Adrenal gland (tissue), 12 donors: ENCODE results near the gene USP34. TPM values are rescaled to one million over a fixed set of nuclear protein-coding genes. Genes with fewer than 3 reads are reported as not detected.

Experiments used
- DNase-seq, 7 donors: peaks; one replicate each; pipeline ENCODE4 v3.0.0-alpha.2; 2019 to 2020
- H3K27ac ChIP-seq, 5 donors: fragments of 200-600 bp; sonication (generic) in 4 of 5; 1 replicate in 3 of 5; 2 replicates in 2 of 5; pipeline versions ENCODE4 v1.5.1 to v1.8.0; 2016 to 2020; ENCODE audit warnings: mild to moderate bottlenecking in 1 of 5
- H3K27me3 ChIP-seq: fragments of 200-600 bp; 2 replicates; pipeline ENCODE4 v1.8.0; 2021
- H3K36me3 ChIP-seq, 2 donors: fragments of 200-600 bp; replicated peaks in 1 of 2; 1 replicate in 1 of 2; 2 replicates in 1 of 2; pipeline versions ENCODE4 v1.5.1 to v1.8.0; 2018 to 2022
- H3K4me1 ChIP-seq, 2 donors: fragments of 200-600 bp; replicated peaks in 1 of 2; 1 replicate in 1 of 2; 2 replicates in 1 of 2; pipeline versions ENCODE4 v1.5.1 to v1.8.0; 2018 to 2021
- H3K4me3 ChIP-seq, 4 donors: fragments of 200-600 bp; sonication (generic) in 3 of 4; one replicate each; pipeline ENCODE4 v1.5.1; 2016 to 2018
- H3K9me3 ChIP-seq, 3 donors: fragments of 200-600 bp; sonication (generic) in 1 of 3; replicated peaks in 1 of 3; 1 replicate in 2 of 3; 2 replicates in 1 of 3; pipeline versions ENCODE4 v1.5.1 to v1.8.0; 2016 to 2021
- POLR2A ChIP-seq, 2 donors: fragments of 450-650 bp; IDR thresholded peaks; one replicate each; pipeline ENCODE4 v1.6.1; 2017; ENCODE audit warnings: antibody characterized with exemption in 2 of 2, mild to moderate bottlenecking in 2 of 2, moderate library complexity in 1 of 2
- WGBS, 4 donors: extraction: QIAGEN DNeasy Blood & Tissue Kit in 2 of 4; methylation state at CpG; one replicate each; pipeline versions ENCODE4 v1.1.5 to v1.1.7; 2013 to 2017; 5-methylcytosine and 5-hydroxymethylcytosine counted together
- intact Hi-C, 2 donors: fragments of 100-400 bp; cut with DNase I; formaldehyde crosslinking; loops; one replicate each; pipeline versions ENCODE4 v1.14.1 to v1.15.0; 2022 to 2023
- polyA plus RNA-seq, 3 donors: library from polyadenylated mRNA; stranded (reverse); fragments of 200-250 nt in 2 of 3; fragments of 350-450 nt in 1 of 3; fragmentation: Illumina TruSeq in 1 of 3; extraction: RNeasy Lipid Tissue Mini Kit (QIAGEN cat#74804) in 1 of 3; gene quantifications; one replicate each; pipeline ENCODE4 v1.2.3, GENCODE V29; 2013 to 2014
- total RNA-seq, 9 donors: library from RNA; depleted of rRNA in 4 of 9; stranded (reverse); fragments of >200 nt in 4 of 9; fragments of 120-200 nt in 1 of 9; fragmentation: NEBNext Ultra II Directional in 1 of 9; extraction: Animal tissue kit (Norgen Biotek cat#: 25700) in 1 of 9; gene quantifications; one replicate each; pipeline versions ENCODE4 v1.1.0 to v1.2.4, GENCODE V29; 2013 to 2023
- TF ChIP-seq, protein P1 (sequence below), 6 experiments: fragments of 450-650 bp in 4 of 6; fragments of 200-600 bp in 2 of 6; sonication (generic) in 1 of 6; IDR thresholded peaks; 1 replicate in 5 of 6; 2 replicates in 1 of 6; pipeline versions ENCODE4 v1.5.1 to v1.8.0; 2016 to 2021; ENCODE audit warnings: antibody characterized with exemption in 6 of 6, mild to moderate bottlenecking in 2 of 6, moderate library complexity in 1 of 6
- donor health status: healthy with polysubstance abuse.
- donor health status: Bipolar disorder and iron deficiency.
- donor health status: DM: yes; HTN: yes; CAD: no.
- donor health status: DM: no; HTN: no; CAD: no.
- donor health status: DM: no; HTN: no; CAD: no.
- donor health status: DM: yes; HTN: yes; CAD: no.

The USP34 gene
- total and polyA plus RNA-seq, 12 donors, result 78.1 to 163 (median 99.2) TPM

DNA sequence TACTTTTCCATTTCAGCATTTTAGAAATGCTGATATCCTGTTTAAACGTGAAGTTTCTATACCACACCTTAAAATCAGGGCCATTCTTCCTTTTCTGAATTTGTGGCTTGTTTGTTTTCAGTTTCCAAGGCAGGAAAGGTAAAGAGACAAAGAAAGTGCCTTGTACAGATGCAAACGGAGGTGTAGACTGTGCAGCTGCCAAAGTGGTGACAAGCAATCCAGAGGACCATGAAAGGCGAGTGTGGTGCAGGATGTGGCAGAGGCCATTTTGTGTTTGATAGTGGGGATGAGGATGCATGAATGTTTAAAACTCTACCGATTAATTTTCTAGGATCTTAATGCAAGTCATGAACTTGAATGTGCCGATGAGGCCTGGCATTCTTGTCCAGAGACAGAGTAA, 308.2 kb downstream of the USP34 start:
- 87 to 93% (median 89%) methylated on average over 5 of the region's 5 CpGs for WGBS, 4 donors
- no peaks in the 10 kb centered on the region for H3K4me1 ChIP-seq
- H3K27me3 ChIP-seq, result no peaks in the 10 kb centered on the region
- no peak overlapping the region for H3K27ac ChIP-seq
- peak in 1 of 7 donors; percentile 1 for DNase-seq
- intact Hi-C loops, result no loop called here
- TF ChIP-seq, protein P1, sequence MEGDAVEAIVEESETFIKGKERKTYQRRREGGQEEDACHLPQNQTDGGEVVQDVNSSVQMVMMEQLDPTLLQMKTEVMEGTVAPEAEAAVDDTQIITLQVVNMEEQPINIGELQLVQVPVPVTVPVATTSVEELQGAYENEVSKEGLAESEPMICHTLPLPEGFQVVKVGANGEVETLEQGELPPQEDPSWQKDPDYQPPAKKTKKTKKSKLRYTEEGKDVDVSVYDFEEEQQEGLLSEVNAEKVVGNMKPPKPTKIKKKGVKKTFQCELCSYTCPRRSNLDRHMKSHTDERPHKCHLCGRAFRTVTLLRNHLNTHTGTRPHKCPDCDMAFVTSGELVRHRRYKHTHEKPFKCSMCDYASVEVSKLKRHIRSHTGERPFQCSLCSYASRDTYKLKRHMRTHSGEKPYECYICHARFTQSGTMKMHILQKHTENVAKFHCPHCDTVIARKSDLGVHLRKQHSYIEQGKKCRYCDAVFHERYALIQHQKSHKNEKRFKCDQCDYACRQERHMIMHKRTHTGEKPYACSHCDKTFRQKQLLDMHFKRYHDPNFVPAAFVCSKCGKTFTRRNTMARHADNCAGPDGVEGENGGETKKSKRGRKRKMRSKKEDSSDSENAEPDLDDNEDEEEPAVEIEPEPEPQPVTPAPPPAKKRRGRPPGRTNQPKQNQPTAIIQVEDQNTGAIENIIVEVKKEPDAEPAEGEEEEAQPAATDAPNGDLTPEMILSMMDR (IDR thresholded peaks at IDR 0.05), result no peak
- no peak for TF ChIP-seq POLR2A (IDR thresholded peaks at IDR 0.05)
- no peak overlapping the region for H3K4me3 ChIP-seq
- H3K9me3 ChIP-seq, result no peaks in the 10 kb centered on the region
- peaks cover 0 to 34% of the 10 kb centered on the region in 2 donors for H3K36me3 ChIP-seq

GRCh38 chr2:61161888-61162287, 309.0 kb downstream of the USP34 start, which contains the start of gene C2orf74:
TSS of gene C2orf74 (plus strand) at chr2:61162188. CDS start at chr2:61162515, 327 bp downstream.
- Histone ChIP-seq H3K27ac (no peak within 1 kb of the TSS), H3K4me3 (no peak within 1 kb of the TSS), H3K36me3 (peaks cover 0 to 34% of the 10 kb centered on the region in 2 donors), H3K9me3 (no peaks in the 10 kb centered on the region), H3K4me1 (no peaks in the 10 kb centered on the region), H3K27me3 (no peaks in the 10 kb centered on the region)
- no peak for TF ChIP-seq POLR2A (IDR thresholded peaks at IDR 0.05)
- TF ChIP-seq, protein P1 (IDR thresholded peaks at IDR 0.05), result no peak
- peak in 1 of 7 donors; percentile 36 for DNase-seq
- intact Hi-C loops, result no loop called here
- 95 to 97% (median 96%) methylated on average over 5 of the region's 5 CpGs for WGBS, 4 donors

DNA sequence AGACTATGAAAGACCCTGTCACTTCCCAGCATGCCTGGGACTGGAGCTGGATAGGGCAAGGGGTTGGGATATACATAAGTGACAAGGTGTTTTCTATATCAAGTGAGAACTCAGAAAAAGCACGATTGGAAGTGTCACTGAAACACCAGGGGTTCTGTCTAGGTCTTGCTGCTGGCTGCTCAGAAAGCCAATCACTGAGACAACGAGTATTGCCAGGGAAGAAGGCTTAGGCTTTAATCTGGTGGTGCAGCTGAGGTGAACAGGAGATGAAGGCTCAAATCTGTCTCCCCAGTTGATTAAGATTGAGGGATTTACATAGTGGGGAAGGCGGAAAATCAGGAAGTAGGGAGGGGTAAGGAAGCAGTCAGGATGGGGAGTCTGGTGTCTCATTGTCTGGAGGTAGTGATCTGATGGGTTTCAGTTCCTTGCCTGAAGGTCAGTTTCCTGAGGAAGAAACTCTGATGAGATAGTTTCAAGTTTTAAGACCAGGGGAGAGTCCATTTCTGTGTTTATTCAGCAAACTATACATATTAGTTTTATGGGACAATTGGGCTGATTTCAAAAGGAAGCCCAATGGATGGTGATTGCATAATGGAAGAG, 312.4 kb downstream of the USP34 start:
- Histone ChIP-seq H3K36me3 (peaks cover 0 to 1% of the 10 kb centered on the region in 2 donors), H3K9me3 (no peaks in the 10 kb centered on the region), H3K27ac (no peak overlapping the region), H3K27me3 (no peaks in the 10 kb centered on the region), H3K4me1 (no peaks in the 10 kb centered on the region), H3K4me3 (no peak overlapping the region)
- 68 to 80% (median 70%) methylated on average over 3 of the region's 3 CpGs for WGBS, 4 donors
- DNase-seq, result peak in 1 of 7 donors; percentile 21
- intact Hi-C loops, result no loop called here
- no peak for TF ChIP-seq POLR2A (IDR thresholded peaks at IDR 0.05)
- TF ChIP-seq, protein P1 (IDR thresholded peaks at IDR 0.05), result no peak

DNA sequence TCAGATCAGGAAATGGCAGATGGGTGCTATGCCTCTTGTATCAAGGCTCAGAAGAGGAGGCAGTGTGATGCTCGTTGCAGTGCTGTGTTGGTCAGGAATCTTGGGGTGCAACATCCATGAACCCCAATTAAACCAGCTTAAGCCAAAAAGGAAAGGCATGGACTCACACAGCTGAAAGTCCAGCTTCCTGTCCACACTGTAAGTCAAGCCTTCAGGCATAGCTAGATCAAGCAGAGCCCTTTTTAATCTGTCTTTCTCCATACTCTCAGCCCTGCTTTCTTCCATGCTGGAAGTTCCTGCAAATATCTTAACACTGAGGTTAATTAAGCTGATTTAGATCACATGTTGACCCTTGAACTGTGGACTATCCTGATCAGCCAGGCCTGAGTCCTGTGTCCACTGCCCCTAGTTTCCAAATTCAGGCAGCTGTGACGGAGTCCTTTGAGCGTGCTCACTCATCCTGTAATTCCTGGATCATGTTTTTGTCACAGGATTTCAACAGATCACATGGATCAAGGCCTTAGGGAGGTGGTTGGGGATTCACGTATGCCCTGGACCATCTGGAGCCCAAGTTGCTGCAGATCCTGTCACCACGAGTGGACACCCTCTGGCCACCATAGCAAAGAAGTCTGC, 313.4 kb downstream of the USP34 start:
- H3K36me3 ChIP-seq, result no peaks in the 10 kb centered on the region
- H3K27me3 ChIP-seq, result no peaks in the 10 kb centered on the region
- WGBS, 4 donors, result 74 to 96% (median 91%) methylated on average over 5 of the region's 5 CpGs
- no peak overlapping the region for H3K4me3 ChIP-seq
- H3K9me3 ChIP-seq, result no peaks in the 10 kb centered on the region
- no peak for TF ChIP-seq POLR2A (IDR thresholded peaks at IDR 0.05)
- TF ChIP-seq, protein P1 (IDR thresholded peaks at IDR 0.05), result no peak
- H3K27ac ChIP-seq, result no peak overlapping the region
- intact Hi-C loops, result no loop called here
- H3K4me1 ChIP-seq, result no peaks in the 10 kb centered on the region
- peak in 1 of 7 donors; percentile 30 for DNase-seq
